ENCODE measurements around the gene CCDC136. TPM values are rescaled to one million over a fixed set of nuclear protein-coding genes. Genes with fewer than 3 reads are reported as not detected.

Gene CCDC136
- total RNA-seq, 2 donors from 2014 or later: 2.9 to 7.2 TPM

GRCh38 chr7:128868624-128869137, 76.9 kb downstream of the CCDC136 start:
- ATAC-seq (peak in 1 of 2 donors; percentile 2), DNase-seq (no peak)
- intact Hi-C loops (cut with DNase I): no loop called here

- ATAC-seq: peak; percentile 76 to 86
- DNase-seq: peak; percentile 70
- intact Hi-C loops (cut with DNase I): no loop called here
These were observed 77.6 kb downstream of the CCDC136 start for GRCh38 chr7:128869138-128869943.

- no peak for DNase-seq
- intact Hi-C loops (cut with DNase I): no loop called here
- peak; percentile 2 to 9 for ATAC-seq
These were observed 78.1 kb downstream of the CCDC136 start for GRCh38 chr7:128869944-128870285.

GRCh38 chr7:128871050-128871449, 79.3 kb downstream of the CCDC136 start:
- intact Hi-C loops (cut with DNase I): no loop called here
- ATAC-seq (no peak), DNase-seq (no peak)

Other genes starting within 250 kb of the CCDC136 start
- 1 to 10 TPM; 2.1 to 2.9 TPM for gene GARIN1A, start 119.7 kb upstream of the CCDC136 start, total RNA-seq
- gene CALU, start 52.6 kb upstream of the CCDC136 start, total RNA-seq: 100 to 1,000 TPM; 190 to 353 TPM
- gene OPN1SW, start 16.2 kb upstream of the CCDC136 start, total RNA-seq: not detected
- gene FLNC, start 38.4 kb downstream of the CCDC136 start, total RNA-seq: 100 to 1,000 TPM; 226 to 257 TPM
- 100 to 1,000 TPM; 117 to 119 TPM for gene ATP6V1F, start 70.9 kb downstream of the CCDC136 start, total RNA-seq
- under 1 TPM; 0.31 to 0.50 TPM for gene KCP, start 118.7 kb downstream of the CCDC136 start, total RNA-seq
- gene IRF5, start 146.0 kb downstream of the CCDC136 start, total RNA-seq: 1 to 10 TPM; 4.6 to 5.6 TPM